ENCODE results near the gene PLCD1. TPM values are rescaled to one million over a fixed set of nuclear protein-coding genes. Genes with fewer than 3 reads are reported as not detected.

Gene PLCD1
- total RNA-seq, 1 donor = 15.5 TPM

GRCh38 chr3:38028621-38029361, 651 bp downstream of the PLCD1 start:
- TF ChIP-seq, protein P1, sequence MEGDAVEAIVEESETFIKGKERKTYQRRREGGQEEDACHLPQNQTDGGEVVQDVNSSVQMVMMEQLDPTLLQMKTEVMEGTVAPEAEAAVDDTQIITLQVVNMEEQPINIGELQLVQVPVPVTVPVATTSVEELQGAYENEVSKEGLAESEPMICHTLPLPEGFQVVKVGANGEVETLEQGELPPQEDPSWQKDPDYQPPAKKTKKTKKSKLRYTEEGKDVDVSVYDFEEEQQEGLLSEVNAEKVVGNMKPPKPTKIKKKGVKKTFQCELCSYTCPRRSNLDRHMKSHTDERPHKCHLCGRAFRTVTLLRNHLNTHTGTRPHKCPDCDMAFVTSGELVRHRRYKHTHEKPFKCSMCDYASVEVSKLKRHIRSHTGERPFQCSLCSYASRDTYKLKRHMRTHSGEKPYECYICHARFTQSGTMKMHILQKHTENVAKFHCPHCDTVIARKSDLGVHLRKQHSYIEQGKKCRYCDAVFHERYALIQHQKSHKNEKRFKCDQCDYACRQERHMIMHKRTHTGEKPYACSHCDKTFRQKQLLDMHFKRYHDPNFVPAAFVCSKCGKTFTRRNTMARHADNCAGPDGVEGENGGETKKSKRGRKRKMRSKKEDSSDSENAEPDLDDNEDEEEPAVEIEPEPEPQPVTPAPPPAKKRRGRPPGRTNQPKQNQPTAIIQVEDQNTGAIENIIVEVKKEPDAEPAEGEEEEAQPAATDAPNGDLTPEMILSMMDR (IDR thresholded peaks at IDR 0.05; ENCODE audit: insufficient read depth, low read depth, low read length) = no peak
- no peak for DNase-seq (ENCODE audit: low read depth)
- peak overlapping the region; percentile 72 for H3K4me3 ChIP-seq (ENCODE audit: low read depth, low read length)

- DNase-seq (ENCODE audit: low read depth) = no peak
- H3K4me3 ChIP-seq (ENCODE audit: low read depth, low read length) = no peak overlapping the region
- TF ChIP-seq, protein P1 (IDR thresholded peaks at IDR 0.05; ENCODE audit: insufficient read depth, low read depth, low read length) = no peak
These were observed 1.7 kb downstream of the PLCD1 start for GRCh38 chr3:38027466-38028465.

GRCh38 chr3:38026856-38027255, 2.6 kb downstream of the PLCD1 start:
- H3K4me3 ChIP-seq (ENCODE audit: low read depth, low read length) = no peak overlapping the region
- DNase-seq (ENCODE audit: low read depth) = no peak
- TF ChIP-seq, protein P1 (IDR thresholded peaks at IDR 0.05; ENCODE audit: insufficient read depth, low read depth, low read length) = no peak

GRCh38 chr3:38022896-38023709, 6.3 kb downstream of the PLCD1 start:
- H3K4me3 ChIP-seq (ENCODE audit: low read depth, low read length) = no peak overlapping the region

GRCh38 chr3:38022301-38022700, 7.1 kb downstream of the PLCD1 start:
- no peak for DNase-seq (ENCODE audit: low read depth)
- no peak overlapping the region for H3K4me3 ChIP-seq (ENCODE audit: low read depth, low read length)
- TF ChIP-seq, protein P1 (IDR thresholded peaks at IDR 0.05; ENCODE audit: insufficient read depth, low read depth, low read length) = no peak

More at GRCh38 chr3:38022896-38023709, 6.3 kb downstream of the PLCD1 start:
- TF ChIP-seq, protein P1 (IDR thresholded peaks at IDR 0.05; ENCODE audit: insufficient read depth, low read depth, low read length) = no peak
- no peak for DNase-seq (ENCODE audit: low read depth)

GRCh38 chr3:38021196-38021595, 8.2 kb downstream of the PLCD1 start:
- no peak for DNase-seq (ENCODE audit: low read depth)
- TF ChIP-seq, protein P1 (IDR thresholded peaks at IDR 0.05; ENCODE audit: insufficient read depth, low read depth, low read length) = no peak

More at GRCh38 chr3:38021196-38021595, 8.2 kb downstream of the PLCD1 start:
- H3K4me3 ChIP-seq (ENCODE audit: low read depth, low read length) = no peak overlapping the region
